LNCAP (cell line): ENCODE results near the gene RAP1GAP.

ENCODE experiments used
- TF ChIP-seq, protein P1 (sequence below): fragments of 450-650 bp; IDR thresholded peaks from 2 replicates; pipeline ENCODE4 v1.5.1; 2017; ENCODE audit warnings: mild to moderate bottlenecking

RAP1GAP gene

DNA sequence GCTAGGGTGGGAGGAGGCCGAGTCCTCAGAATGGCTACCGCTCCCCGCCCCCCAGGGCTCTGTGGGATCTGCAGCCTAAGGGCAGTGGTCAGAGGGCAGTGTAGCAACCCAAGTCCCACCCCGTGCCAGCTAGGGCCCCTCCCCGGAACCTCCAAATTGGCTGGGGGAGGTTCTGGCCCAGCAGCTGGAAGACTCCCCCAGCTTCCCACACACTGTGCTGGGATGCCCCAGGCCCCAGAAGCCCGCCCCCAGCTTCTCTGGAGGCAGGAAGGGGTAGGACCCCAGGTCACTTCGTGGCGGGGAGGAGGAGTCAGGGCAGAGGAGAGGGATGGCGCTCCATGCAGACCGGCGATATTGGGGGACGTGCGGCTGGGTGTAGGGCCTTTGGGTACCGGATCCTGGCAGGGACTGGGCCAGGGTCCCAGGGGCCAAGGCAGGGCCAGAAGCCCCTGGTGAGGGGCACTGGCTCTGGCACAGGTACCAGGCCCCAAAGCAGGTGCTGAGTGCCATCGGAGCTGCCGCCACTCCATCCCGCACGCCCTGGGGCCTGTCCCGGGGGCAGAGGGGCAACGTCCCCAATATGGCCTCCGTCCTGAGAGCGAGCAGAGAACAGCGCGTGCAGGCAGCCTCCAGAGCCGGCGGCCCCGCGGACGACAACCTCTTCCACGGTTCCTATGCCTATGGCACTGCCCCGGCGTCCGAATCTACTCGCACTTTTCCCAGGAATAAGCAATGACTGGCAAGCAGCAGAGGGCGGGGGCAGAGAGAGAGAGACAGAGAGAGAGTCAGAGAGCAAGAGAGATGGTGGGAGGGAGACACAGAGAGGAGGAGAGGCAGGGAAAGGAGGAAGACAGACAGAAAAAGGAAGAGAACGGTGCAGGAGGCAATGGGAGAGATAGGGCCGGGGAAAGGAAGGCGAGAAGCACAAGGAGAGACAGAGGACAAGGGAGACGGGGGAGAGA lies 65.7 kb downstream of the RAP1GAP start:
- TF ChIP-seq, protein P1, sequence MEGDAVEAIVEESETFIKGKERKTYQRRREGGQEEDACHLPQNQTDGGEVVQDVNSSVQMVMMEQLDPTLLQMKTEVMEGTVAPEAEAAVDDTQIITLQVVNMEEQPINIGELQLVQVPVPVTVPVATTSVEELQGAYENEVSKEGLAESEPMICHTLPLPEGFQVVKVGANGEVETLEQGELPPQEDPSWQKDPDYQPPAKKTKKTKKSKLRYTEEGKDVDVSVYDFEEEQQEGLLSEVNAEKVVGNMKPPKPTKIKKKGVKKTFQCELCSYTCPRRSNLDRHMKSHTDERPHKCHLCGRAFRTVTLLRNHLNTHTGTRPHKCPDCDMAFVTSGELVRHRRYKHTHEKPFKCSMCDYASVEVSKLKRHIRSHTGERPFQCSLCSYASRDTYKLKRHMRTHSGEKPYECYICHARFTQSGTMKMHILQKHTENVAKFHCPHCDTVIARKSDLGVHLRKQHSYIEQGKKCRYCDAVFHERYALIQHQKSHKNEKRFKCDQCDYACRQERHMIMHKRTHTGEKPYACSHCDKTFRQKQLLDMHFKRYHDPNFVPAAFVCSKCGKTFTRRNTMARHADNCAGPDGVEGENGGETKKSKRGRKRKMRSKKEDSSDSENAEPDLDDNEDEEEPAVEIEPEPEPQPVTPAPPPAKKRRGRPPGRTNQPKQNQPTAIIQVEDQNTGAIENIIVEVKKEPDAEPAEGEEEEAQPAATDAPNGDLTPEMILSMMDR, result no peak

DNA sequence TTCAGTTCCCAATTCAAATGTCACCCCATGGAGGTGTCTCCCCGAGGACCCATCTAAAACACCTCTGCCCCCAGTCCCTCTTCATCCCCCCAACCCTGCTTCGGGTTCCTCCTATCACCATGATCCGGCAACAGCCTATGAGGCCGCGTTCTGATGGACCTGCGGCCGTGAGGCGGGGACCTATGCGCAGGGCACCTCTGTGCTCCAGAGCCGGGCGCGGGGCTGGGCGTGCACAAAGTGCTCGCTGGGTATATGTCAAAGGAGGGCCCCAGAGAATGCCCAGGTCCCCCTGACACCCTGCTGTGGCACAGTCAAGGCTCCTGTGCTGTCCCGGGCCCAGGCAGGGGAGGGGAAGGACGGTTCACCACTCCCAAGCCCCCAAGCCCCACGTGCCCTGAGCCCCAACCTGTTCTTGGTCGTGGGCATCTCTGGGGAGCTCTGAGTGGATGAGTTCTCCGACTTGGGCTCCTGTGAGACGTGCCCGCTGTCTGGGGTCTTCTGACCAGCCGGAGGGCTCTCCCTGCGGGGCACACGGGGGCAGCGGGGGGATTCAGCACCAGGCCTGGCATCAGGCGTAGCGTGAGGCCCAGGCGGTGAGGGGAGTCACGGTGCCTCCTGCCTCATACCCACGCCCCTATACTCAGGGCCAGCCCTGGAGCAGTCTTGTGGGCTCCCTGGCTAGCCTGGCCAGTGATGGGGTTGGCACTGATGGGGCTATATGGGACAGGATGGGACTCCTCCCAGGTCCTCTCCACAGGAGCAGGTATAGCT lies 67.7 kb downstream of the RAP1GAP start:
- TF ChIP-seq, protein P1, result no peak

- TF ChIP-seq, protein P1, result no peak
Measured at GRCh38 chr1:21599402-21599801, 69.8 kb downstream of the RAP1GAP start.

DNA sequence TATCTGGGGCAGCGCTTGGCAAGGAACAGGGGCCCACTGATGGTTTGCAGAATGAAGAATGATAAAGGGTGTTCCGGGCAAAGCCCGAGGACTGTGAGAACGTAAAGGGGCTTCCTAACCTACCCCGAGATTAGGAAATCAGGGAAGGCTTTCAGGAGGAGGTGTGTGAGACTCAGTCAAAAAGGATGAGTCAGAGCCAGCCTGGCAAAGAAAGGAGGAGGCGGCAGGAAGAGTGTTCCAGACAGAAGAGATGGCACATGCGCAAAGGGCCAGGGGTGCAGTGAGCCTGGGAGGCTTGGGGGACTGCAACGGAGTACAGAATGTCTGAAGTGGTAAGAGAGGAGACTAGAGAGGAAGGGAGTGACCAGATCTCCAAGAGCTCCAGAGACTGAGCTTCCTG lies 70.3 kb downstream of the RAP1GAP start:
- TF ChIP-seq, protein P1, result no peak

DNA sequence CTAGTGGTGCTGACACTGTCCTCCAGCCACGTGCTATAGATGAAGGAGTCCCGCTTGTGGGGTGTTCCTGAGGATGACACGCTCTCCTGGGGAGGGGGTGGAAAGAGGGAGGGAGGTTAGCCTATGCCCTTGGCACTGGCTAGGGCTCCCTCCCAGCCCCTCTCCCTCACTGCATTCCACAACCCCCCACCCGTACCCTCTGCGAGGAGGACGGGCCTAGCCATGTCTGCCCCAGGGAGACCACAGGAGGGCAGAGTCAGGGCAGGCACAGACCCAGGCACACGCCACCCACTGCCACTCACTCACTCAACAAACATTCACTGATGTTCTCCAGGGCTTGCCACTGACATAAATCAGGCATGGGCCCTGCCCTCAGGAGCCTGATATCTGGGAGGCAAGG lies 70.7 kb downstream of the RAP1GAP start:
- TF ChIP-seq, protein P1, result no peak

DNA sequence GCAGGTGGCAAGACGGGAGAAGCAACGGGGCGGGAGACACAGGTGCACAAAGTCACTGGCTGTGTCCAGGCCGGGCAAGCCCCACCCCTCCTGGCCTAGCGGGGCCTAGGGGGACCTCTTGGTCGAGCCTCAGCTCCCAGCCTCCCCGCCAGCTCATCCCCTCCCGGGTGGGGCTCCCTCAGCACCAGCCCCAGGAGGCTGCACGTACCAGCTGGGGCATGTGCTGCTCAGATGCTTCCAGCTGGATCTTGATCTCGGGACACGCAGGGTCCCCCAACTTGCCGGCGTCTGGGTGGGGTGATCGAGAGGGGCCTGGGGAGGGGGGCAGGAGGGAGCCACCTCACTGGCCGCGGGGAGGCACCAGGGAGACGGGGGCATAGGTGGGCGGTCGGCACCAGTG lies 71.4 kb downstream of the RAP1GAP start:
- TF ChIP-seq, protein P1, result no peak

DNA sequence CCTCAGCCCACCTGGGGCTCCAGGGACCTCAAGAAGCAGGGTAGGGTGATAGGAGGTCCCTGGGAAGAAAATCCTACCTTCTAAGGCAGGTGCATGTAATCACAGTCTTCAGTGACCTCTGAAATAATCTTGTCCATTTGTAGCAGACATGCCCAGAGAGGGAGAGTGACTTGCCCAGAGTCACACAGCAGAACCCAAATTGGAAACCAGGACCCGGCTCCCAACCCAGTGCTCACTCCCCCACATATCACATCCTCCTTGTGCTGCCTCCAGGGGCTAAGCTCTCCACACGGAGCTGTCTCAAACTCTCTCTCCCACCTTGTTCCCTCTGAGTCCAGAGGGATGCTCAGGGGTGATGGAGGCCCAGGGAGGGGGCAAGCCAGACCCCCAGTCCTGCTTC lies 72.5 kb downstream of the RAP1GAP start:
- TF ChIP-seq, protein P1, result no peak
